Spleen (tissue), 11 donors: ENCODE results near the gene PDE6D. TPM values are rescaled to one million over a fixed set of nuclear protein-coding genes. Genes with fewer than 3 reads are reported as not detected.

Source experiments
- DNase-seq: peaks from one replicate; pipeline ENCODE4 v3.0.0-alpha.2; 2020
- H3K27ac ChIP-seq, 8 donors: fragments of 200-600 bp; sonication (generic) in 7 of 8; 1 replicate in 4 of 8; 2 replicates in 4 of 8; pipeline versions ENCODE4 v1.5.0 to v1.8.0; 2016 to 2021; ENCODE audit warnings: inconsistent platforms in 4 of 8, mild to moderate bottlenecking in 4 of 8, moderate library complexity in 1 of 8
- H3K27me3 ChIP-seq, 7 donors: fragments of 200-600 bp; sonication (generic) in 6 of 7; replicated peaks in 1 of 7; 1 replicate in 4 of 7; 2 replicates in 3 of 7; pipeline versions ENCODE4 v1.5.0 to v1.8.0; 2016 to 2021; ENCODE audit warnings: inconsistent platforms in 3 of 7, mild to moderate bottlenecking in 1 of 7
- H3K36me3 ChIP-seq, 6 donors: fragments of 200-600 bp; sonication (generic) in 5 of 6; 1 replicate in 4 of 6; 2 replicates in 2 of 6; pipeline versions ENCODE4 v1.5.0 to v1.8.0; 2016 to 2021; ENCODE audit warnings: inconsistent platforms in 2 of 6
- H3K4me1 ChIP-seq, 6 donors: fragments of 200-600 bp; sonication (generic) in 5 of 6; 1 replicate in 3 of 6; 2 replicates in 3 of 6; pipeline versions ENCODE4 v1.5.0 to v1.8.0; 2016 to 2021; ENCODE audit warnings: inconsistent platforms in 3 of 6
- H3K4me3 ChIP-seq, 8 donors: fragments of 200-600 bp; sonication (generic) in 7 of 8; 1 replicate in 4 of 8; 2 replicates in 4 of 8; pipeline versions ENCODE4 v1.5.0 to v1.8.0; 2016 to 2021; ENCODE audit warnings: inconsistent platforms in 4 of 8, mild to moderate bottlenecking in 4 of 8, moderate library complexity in 2 of 8
- H3K9me3 ChIP-seq, 8 donors: fragments of 200-600 bp; sonication (generic) in 7 of 8; 1 replicate in 4 of 8; 2 replicates in 4 of 8; pipeline versions ENCODE4 v1.5.0 to v1.8.0; 2016 to 2021; ENCODE audit warnings: inconsistent platforms in 4 of 8
- CTCF ChIP-seq, 11 experiments: fragments of 200-600 bp in 7 of 11; fragments of 450-650 bp in 4 of 11; sonication (generic) in 4 of 11; IDR thresholded peaks in 8 of 11; conservative IDR thresholded peaks in 3 of 11; 1 replicate in 7 of 11; 2 replicates in 4 of 11; pipeline versions ENCODE4 v1.4.0 to v1.8.0; 2016 to 2021; ENCODE audit warnings: antibody characterized with exemption in 11 of 11, inconsistent platforms in 4 of 11, mild to moderate bottlenecking in 1 of 11
- POLR2A ChIP-seq, 3 donors: fragments of 450-650 bp; IDR thresholded peaks; one replicate each; pipeline ENCODE4 v1.5.1; 2017; ENCODE audit warnings: antibody characterized with exemption in 3 of 3, mild to moderate bottlenecking in 1 of 3
- POLR2AphosphoS5 ChIP-seq, 3 donors: sonication (generic); formaldehyde crosslinking; IDR thresholded peaks; one replicate each; pipeline ENCODE4 v1.5.1; 2017; ENCODE audit warnings: antibody characterized with exemption in 3 of 3
- WGBS, 5 donors: extraction: QIAGEN DNeasy Blood & Tissue Kit in 3 of 5; methylation state at CpG; one replicate each; pipeline versions ENCODE4 v1.1.5 to v1.1.7; 2013 to 2018; 5-methylcytosine and 5-hydroxymethylcytosine counted together
- intact Hi-C: fragments of 100-400 bp; cut with DNase I; formaldehyde crosslinking; loops from one replicate; pipeline ENCODE4 v1.15.0; 2023; ENCODE audit warnings: low total_unique reads
- polyA plus RNA-seq, 3 donors: library from polyadenylated mRNA; stranded (reverse); fragments of 200-250 nt; gene quantifications; one replicate each; pipeline ENCODE4 v1.2.1, GENCODE V29; 2013
- total RNA-seq, 7 donors: library from RNA; depleted of rRNA in 3 of 7; stranded (reverse); fragments of >200 nt in 3 of 7; fragmentation: NEBNext Ultra II Directional in 4 of 7; extraction: Animal tissue kit (Norgen Biotek cat#: 25700) in 4 of 7; gene quantifications; one replicate each; pipeline versions ENCODE4 v1.1.0 to v1.2.1, GENCODE V29; 2016 to 2021
- donor health status: healthy with polysubstance abuse.
- donor health status: DM: no; HTN: no; CAD: no; lungs with moderate emphysema.
- donor health status: DM: no; HTN: no; CAD: no.
- donor health status: Bipolar disorder and iron deficiency.
- donor health status: healthy.
- donor health status: DM: no; HTN: no; CAD: no.
- donor health status: DM: yes; HTN: yes; CAD: no.

Gene PDE6D
- total and polyA plus RNA-seq, 10 donors = 20.5 to 45.0 (median 29.6) TPM

- TF ChIP-seq POLR2A (IDR thresholded peaks at IDR 0.05) = no peak
- TF ChIP-seq POLR2AphosphoS5 (IDR thresholded peaks at IDR 0.05) = no peak
- TF ChIP-seq CTCF (IDR thresholded peaks at IDR 0.05 in 8 of 11, conservative IDR thresholded peaks at IDR 0.05 in 3 of 11) = no peak
- H3K4me3 ChIP-seq = no peak overlapping the region
- peaks cover 0 to 13% (median 6%) of the 10 kb centered on the region in 8 donors for H3K9me3 ChIP-seq
- 74 to 96% (median 87%) methylated on average over 2 of the region's 2 CpGs for WGBS, 5 donors
- H3K27me3 ChIP-seq = no peaks in the 10 kb centered on the region
- no peak for DNase-seq
- H3K27ac ChIP-seq = no peak overlapping the region
- H3K36me3 ChIP-seq = peaks cover 0 to 6% (median 0%) of the 10 kb centered on the region in 6 donors
- H3K4me1 ChIP-seq = no peaks in the 10 kb centered on the region
- intact Hi-C loops = no loop called here
These were observed 38.5 kb upstream of the PDE6D start for GRCh38 chr2:231819447-231820042.

- H3K4me1 ChIP-seq = no peaks in the 10 kb centered on the region
- WGBS, 5 donors = 84 to 99% (median 95%) methylated on average over 8 of the region's 8 CpGs
These were observed 35.4 kb upstream of the PDE6D start for GRCh38 chr2:231816327-231817026.

DNA sequence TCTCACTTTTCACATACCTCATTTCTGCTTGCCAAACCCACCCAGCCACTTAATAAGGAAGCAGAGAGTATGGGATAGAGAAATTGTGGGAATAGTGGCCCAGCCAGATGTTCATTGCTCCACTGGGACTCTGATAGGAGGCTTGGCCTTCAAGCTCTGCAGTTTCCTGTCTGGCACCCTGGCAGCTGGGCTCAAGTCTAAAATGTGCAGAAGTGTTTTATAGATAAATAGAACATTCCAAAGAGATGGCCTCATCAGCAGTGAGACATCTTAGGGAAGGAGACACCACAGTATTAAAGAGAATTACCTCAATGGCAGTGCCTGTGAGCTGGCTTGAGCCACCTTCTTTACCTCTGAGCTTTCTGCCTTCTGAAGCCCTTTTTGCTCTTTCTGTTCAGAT is 29.8 kb upstream of the PDE6D start:
- H3K36me3 ChIP-seq = peaks cover 0 to 90% (median 42%) of the 10 kb centered on the region in 6 donors
- H3K27ac ChIP-seq = no peak overlapping the region
- H3K9me3 ChIP-seq = peaks cover 0 to 7% (median 3%) of the 10 kb centered on the region in 8 donors
- no peaks in the 10 kb centered on the region for H3K27me3 ChIP-seq
- TF ChIP-seq POLR2AphosphoS5 (IDR thresholded peaks at IDR 0.05) (no peak), POLR2A (IDR thresholded peaks at IDR 0.05) (no peak), CTCF (IDR thresholded peaks at IDR 0.05 in 8 of 11, conservative IDR thresholded peaks at IDR 0.05 in 3 of 11) (no peak)
- DNase-seq = no peak
- no peak overlapping the region for H3K4me3 ChIP-seq
- H3K4me1 ChIP-seq = no peaks in the 10 kb centered on the region
- intact Hi-C loops = no loop called here

More at GRCh38 chr2:231816327-231817026, 35.4 kb upstream of the PDE6D start:
- peaks cover 0 to 8% (median 3%) of the 10 kb centered on the region in 8 donors for H3K9me3 ChIP-seq
- intact Hi-C loops = no loop called here
- H3K27ac ChIP-seq = no peak overlapping the region
- no peak overlapping the region for H3K4me3 ChIP-seq
- DNase-seq = no peak
- peaks cover 0 to 34% (median 3%) of the 10 kb centered on the region in 6 donors for H3K36me3 ChIP-seq
- no peaks in the 10 kb centered on the region for H3K27me3 ChIP-seq
- TF ChIP-seq POLR2AphosphoS5 (IDR thresholded peaks at IDR 0.05) = no peak
- no peak for TF ChIP-seq POLR2A (IDR thresholded peaks at IDR 0.05)
- TF ChIP-seq CTCF (IDR thresholded peaks at IDR 0.05 in 8 of 11, conservative IDR thresholded peaks at IDR 0.05 in 3 of 11) = no peak

DNA sequence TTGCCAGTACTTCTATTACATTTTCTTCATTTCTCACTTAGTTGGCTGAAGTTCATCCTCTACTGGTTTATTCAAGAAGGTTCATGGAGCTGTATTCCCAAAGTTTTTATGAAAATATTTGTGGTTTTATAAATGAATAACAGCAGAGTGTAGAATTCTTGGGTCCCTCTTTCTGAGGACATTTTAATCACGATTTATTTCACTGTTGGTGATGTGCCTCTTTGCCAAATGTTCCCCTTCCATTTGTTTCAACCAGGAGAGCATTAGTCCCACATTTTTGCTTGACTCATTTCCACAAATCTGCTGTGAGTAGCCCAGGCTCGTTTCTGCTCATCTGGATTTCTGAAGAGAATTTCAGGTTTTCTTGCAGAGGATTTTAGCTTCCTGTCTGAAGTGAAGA is 25.9 kb upstream of the PDE6D start:
- no peaks in the 10 kb centered on the region for H3K27me3 ChIP-seq
- no peaks in the 10 kb centered on the region for H3K9me3 ChIP-seq
- no peak overlapping the region for H3K27ac ChIP-seq
- intact Hi-C loops = no loop called here
- no peak for DNase-seq
- 80 to 93% (median 90%) methylated on average over 2 of the region's 2 CpGs for WGBS, 5 donors
- H3K4me3 ChIP-seq = no peak overlapping the region
- TF ChIP-seq CTCF (IDR thresholded peaks at IDR 0.05 in 8 of 11, conservative IDR thresholded peaks at IDR 0.05 in 3 of 11) (no peak), POLR2AphosphoS5 (IDR thresholded peaks at IDR 0.05) (no peak), POLR2A (IDR thresholded peaks at IDR 0.05) (no peak)
- H3K36me3 ChIP-seq = peaks cover 0 to 100% (median 62%) of the 10 kb centered on the region in 6 donors
- H3K4me1 ChIP-seq = no peaks in the 10 kb centered on the region
